Activated CD4-positive, alpha-beta T cell treated with anti-CD3 and anti-CD28 coated beads, Interleukin-2, amount 10 ng/mL, durations not matched to agents 24 days and 14 days (primary cell): Measurements from ENCODE around the gene AFG1L. TPM values are rescaled to one million over a fixed set of nuclear protein-coding genes. Genes with fewer than 3 reads are reported as not detected.
A peak's percentile ranks its signal among the peaks of the same experiment; 100 is the strongest.
"Not testable (repeated sequence)": the region's sequence is repeated elsewhere in the genome, so short reads cannot be mapped to it uniquely, and the experiment has no call there.

Source experiments
- DNase-seq: peaks from one replicate; pipeline ENCODE4 v3.0.0; 2022
- H3K27ac Mint-ChIP-seq: one replicate; pipeline ENCODE4 v1.8.0; 2022; ENCODE audit warnings: mild to moderate bottlenecking, mixed read lengths
- H3K27me3 Mint-ChIP-seq: one replicate; pipeline ENCODE4 v1.8.0; 2022; ENCODE audit warnings: mixed read lengths
- H3K36me3 Mint-ChIP-seq: one replicate; pipeline ENCODE4 v1.8.0; 2022; ENCODE audit warnings: low read depth, mild to moderate bottlenecking, mixed read lengths
- H3K4me1 Mint-ChIP-seq: one replicate; pipeline ENCODE4 v1.8.0; 2021; ENCODE audit warnings: mixed read lengths
- H3K4me3 Mint-ChIP-seq: one replicate; pipeline ENCODE4 v1.8.0; 2022; ENCODE audit warnings: mild to moderate bottlenecking, moderate library complexity, mixed read lengths
- H3K9me3 Mint-ChIP-seq: one replicate; pipeline ENCODE4 v1.8.0; 2021; ENCODE audit warnings: mixed read lengths
- intact Hi-C: fragments of 100-400 bp; cut with micrococcal nuclease; formaldehyde crosslinking; loops from one replicate; pipeline ENCODE4 v1.15.1; 2023
- total RNA-seq: library from RNA; stranded (reverse); gene quantifications from 2 replicates; pipeline ENCODE4 v1.2.3, GENCODE V29; 2022

AFG1L gene
- total RNA-seq, 1 donor from 2014 or later: 6.3 TPM

DNA sequence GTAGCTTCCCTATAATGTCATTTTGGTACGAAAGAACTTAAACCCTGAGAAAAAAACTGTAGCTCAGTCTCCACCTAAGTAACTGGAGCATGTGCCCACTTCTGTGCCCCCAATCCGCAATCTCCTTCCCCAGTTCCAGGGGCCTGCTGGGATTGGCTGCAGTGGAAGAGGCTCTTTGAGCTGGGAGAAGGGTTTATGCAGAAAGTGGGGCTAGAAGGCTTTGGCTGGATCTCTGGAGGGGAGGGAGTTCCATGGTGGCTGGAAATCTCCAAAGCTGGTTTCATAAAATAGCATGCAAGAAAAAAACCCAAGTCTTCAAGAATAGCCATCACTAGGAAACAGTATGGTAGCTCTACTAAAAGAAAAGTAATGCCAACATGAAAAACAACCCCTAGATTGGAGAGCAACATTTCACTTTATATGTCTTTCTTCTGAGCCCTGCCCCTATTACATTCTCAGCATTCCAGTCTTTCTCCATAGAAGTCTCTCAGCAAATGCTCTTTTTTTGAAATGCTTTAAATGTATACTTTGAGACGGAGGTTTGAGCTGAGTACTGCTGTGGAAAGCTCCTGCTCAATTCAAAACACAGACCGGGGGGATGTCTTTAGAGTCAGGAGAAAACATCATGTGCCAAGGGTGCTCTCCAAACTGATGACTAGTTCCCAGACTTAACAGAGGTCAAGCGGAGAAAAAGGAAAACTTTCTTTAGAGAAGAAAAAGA is 229.8 kb downstream of the AFG1L start:
- no peak overlapping the region for H3K27ac Mint-ChIP-seq
- no peak overlapping the region for H3K4me3 Mint-ChIP-seq
- intact Hi-C loops: no loop called here
- H3K9me3 Mint-ChIP-seq: no peaks in the 10 kb centered on the region
- H3K27me3 Mint-ChIP-seq: peaks cover 9% of the 10 kb centered on the region
- no peak for DNase-seq
- H3K36me3 Mint-ChIP-seq: no peaks in the 10 kb centered on the region
- no peaks in the 10 kb centered on the region for H3K4me1 Mint-ChIP-seq

DNA sequence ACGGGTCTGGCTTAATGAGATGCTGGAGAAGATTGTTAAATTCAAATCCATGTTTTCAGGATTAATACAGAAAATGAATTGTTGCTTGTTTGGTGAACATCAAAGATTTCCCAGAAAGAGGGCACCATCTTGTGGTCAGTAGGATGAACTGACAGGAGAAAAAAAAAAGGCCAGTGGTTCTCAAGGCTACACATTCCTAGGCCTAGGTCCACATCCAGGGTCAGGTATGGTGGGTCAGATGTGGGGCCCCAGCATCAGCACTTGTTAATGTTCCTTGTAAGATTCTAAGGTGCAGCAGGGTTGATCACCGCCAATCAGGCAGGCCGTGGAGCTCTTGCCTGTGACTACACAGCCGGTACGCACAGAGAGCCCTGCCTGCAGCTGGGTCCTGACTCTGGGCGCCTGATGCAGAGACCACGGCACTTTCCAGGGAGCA is 231.9 kb downstream of the AFG1L start:
- peaks cover 10% of the 10 kb centered on the region for H3K27me3 Mint-ChIP-seq
- no peaks in the 10 kb centered on the region for H3K9me3 Mint-ChIP-seq
- H3K4me1 Mint-ChIP-seq: no peaks in the 10 kb centered on the region
- no peak overlapping the region for H3K27ac Mint-ChIP-seq
- no peaks in the 10 kb centered on the region for H3K36me3 Mint-ChIP-seq
- intact Hi-C loops: loop anchor here (1.0 kb wide), 1 partner anchor 412 kb away; no protein-coding TSS in a partner anchor
- H3K4me3 Mint-ChIP-seq: no peak overlapping the region
- DNase-seq: no peak

DNA sequence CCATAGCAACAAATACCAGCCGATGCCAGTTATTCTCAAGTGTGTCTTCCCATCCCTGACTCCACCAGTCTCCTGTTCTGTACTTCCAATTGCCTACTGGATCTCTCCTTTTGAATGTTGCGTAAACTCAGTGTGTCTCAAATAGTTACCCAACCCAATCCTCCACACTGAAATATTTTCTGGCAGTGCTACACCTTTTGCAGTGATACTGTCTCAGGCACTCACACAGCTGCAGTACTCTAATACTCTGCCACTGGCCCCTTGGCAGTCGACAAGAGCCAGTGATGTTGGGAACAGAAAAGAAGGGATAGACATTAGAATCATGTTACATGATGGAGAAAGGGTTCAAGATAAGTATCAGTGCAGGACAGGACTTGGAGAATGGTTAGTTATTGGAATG is 234.0 kb downstream of the AFG1L start:
- no peaks in the 10 kb centered on the region for H3K9me3 Mint-ChIP-seq
- intact Hi-C loops: no loop called here
- H3K27me3 Mint-ChIP-seq: peaks cover 17% of the 10 kb centered on the region
- H3K36me3 Mint-ChIP-seq: no peaks in the 10 kb centered on the region
- no peak overlapping the region for H3K4me3 Mint-ChIP-seq
- H3K27ac Mint-ChIP-seq: no peak overlapping the region
- no peaks in the 10 kb centered on the region for H3K4me1 Mint-ChIP-seq
- no peak for DNase-seq

DNA sequence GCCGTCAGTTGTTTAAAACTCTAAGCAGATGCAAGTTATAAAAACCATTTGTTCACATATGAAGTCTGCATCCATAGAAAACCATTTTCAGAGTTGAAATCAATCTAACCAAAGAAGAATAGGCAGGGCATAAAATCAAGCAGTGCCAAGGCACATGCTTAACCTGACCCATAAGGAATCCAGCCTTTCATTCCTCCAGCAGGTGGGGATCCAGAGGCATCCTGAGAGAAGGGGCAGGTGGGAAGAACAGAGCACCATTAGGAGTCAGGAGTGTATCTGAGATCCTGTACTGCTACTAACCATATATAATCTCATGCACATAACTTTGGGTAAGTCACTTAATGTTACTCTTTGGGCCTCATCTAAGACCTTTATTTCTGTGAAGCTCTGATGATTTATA is 236.5 kb downstream of the AFG1L start:
- peaks cover 18% of the 10 kb centered on the region for H3K27me3 Mint-ChIP-seq
- no peaks in the 10 kb centered on the region for H3K36me3 Mint-ChIP-seq
- intact Hi-C loops: no loop called here
- no peak overlapping the region for H3K27ac Mint-ChIP-seq
- H3K4me3 Mint-ChIP-seq: no peak overlapping the region
- no peaks in the 10 kb centered on the region for H3K9me3 Mint-ChIP-seq
- DNase-seq: no peak
- no peaks in the 10 kb centered on the region for H3K4me1 Mint-ChIP-seq

DNA sequence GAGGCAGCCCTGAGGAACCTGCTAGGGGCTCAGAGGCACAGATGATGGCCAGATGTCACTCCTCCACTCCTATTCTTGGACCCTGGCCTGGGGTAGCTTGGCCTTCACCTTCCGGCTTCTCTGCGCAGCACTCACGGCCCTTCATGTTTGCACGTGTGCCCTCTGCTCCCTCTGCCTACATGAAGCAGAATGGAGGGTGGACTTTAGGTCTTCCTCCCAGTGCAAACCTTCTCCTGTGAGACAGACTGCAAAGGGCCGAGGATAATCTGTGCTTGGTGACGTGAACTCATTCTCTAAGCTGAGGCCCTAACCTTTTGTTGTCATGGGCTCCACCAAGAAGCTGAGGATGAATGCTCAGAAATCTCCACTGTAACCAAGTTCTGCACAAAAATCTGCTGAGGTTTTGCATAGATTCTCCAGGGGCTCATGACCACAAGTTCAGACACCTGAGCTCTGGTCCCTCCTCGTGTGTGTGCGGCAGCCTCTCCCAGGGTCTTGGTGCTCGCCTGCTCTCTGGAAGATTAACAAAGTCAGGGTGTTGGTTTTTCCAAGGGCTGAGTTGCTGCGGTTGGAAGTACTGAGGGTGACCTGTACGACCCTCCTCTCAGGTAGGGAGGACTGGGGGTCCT is 240.4 kb downstream of the AFG1L start:
- intact Hi-C loops: no loop called here
- no peak overlapping the region for H3K4me3 Mint-ChIP-seq
- peaks cover 7% of the 10 kb centered on the region for H3K9me3 Mint-ChIP-seq
- no peak for DNase-seq
- no peaks in the 10 kb centered on the region for H3K36me3 Mint-ChIP-seq
- H3K4me1 Mint-ChIP-seq: no peaks in the 10 kb centered on the region
- peaks cover 27% of the 10 kb centered on the region for H3K27me3 Mint-ChIP-seq
- no peak overlapping the region for H3K27ac Mint-ChIP-seq

DNA sequence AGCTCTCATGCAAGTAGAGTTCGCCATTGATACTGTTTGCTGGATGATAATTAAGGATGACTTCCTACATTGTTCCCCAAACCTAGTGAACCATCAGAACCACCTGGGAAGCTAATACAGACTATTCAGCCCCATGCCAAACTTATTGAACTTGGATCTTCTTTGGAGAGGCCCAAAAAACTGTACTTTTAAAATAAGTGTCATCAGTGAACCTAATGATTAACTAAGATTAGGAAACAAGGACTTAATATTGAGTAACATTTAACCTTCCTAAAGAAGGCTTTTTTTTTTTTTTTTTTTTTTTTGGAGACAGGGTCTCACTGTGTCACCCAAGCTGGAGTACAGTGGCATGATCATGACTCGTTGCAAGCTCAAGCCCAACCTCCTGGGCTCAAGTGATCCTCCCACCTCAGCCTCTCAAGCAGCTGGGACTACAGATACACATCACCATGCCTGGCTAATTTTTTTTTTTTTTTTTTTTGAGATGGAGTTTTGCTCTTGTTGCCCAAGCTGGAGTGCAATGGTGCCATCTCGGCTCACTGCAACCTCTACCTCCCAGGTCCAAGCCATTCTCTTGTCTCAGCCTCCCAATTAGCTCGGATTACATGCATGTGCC is 241.2 kb downstream of the AFG1L start:
- DNase-seq, H3K4me3 Mint-ChIP-seq, H3K27ac Mint-ChIP-seq, H3K36me3 Mint-ChIP-seq, H3K4me1 Mint-ChIP-seq, intact Hi-C loops, H3K9me3 Mint-ChIP-seq: not testable (repeated sequence)
- peaks cover 27% of the 10 kb centered on the region for H3K27me3 Mint-ChIP-seq

DNA sequence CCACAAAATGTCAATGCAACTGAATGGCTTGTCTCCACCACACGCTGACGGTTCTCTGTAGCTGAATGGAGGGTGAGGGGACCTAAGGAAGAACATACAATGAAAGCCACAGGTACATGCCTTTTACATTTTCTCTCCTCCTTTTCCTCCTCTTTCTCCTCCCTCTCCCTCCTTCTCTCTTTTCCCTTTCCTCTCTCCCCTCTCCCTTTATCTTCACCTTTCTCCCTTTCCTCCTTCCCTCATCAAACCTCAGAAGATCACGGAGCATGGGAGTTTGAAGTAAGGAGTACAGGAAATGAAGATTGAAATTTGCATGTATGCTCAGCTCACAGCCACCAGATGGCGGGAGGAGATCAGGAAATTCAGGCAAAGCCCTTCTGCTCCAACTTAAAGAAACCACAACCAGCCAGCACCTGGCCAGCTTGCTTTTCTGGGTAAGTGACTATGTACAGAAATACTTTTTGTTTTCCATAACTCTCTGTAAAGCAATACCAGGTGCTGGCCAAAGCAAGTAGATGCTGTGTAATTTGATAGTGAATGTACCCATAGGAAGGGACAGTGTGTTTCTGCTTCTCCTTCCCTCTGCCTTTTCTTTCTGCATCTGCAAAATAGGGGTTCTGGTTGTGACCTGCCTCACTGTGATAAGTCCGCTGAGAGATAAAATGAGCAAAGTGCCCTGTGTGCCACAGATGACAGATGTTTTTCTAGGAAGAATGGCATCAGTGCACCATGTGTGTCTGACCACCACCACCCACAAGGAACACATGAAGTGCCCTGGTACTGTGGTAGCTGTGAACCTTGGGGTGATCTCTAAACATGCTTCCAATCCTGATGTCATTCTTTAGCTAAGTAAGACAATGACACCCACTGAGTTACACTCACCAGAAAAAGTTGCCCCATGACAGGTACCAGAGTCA is 247.2 kb downstream of the AFG1L start:
- Mint-ChIP-seq H3K4me3 (peak overlapping the region; percentile 22), H3K27me3 (peaks cover 45% of the 10 kb centered on the region), H3K27ac (no peak overlapping the region), H3K9me3 (peaks cover 7% of the 10 kb centered on the region), H3K36me3 (no peaks in the 10 kb centered on the region), H3K4me1 (peaks cover 9% of the 10 kb centered on the region)
- peak; percentile 88 for DNase-seq
- intact Hi-C loops: loop anchor here (1.0 kb wide), 4 partner anchors 240 to 531 kb away; no protein-coding TSS in a partner anchor

DNA sequence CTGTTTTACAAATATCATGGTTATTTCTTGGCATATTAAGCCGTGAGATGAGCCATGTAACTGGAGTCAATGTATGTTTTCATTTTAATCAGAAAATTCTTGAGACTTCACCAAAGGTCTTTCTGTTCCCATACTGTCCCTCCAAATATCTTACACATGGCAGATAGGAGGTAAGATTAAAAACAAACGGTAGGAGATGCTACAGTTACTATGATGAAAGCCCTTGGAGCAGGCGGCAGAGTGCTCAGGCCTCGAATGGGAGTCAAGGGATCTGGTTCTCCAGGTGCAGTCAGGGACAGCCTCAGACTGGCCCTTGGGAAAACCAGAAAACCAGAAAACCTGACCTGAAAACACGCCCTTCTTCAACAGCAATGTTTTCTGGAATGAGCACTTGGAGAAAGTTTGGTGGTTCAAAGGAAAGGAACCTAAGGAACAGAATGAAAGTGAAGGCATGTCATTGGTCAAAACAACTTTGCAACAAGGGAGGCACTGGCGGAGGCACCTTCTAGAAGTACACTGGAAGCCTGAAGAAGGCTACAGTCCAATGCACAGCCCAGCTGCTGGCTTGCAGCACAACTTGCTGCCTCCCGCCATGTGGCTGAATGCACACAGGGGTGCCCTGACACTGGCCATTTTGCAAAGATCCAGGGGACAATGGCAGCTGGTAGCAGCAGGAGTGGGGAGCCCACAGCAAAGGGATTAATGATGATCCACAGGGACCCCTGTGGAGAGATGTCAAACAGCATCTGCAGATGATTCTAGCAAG is 248.5 kb downstream of the AFG1L start:
- Mint-ChIP-seq H3K4me3 (no peak overlapping the region), H3K9me3 (peaks cover 7% of the 10 kb centered on the region), H3K27me3 (peaks cover 46% of the 10 kb centered on the region), H3K36me3 (no peaks in the 10 kb centered on the region), H3K4me1 (peaks cover 9% of the 10 kb centered on the region), H3K27ac (no peak overlapping the region)
- DNase-seq: no peak
- intact Hi-C loops: no loop called here

DNA sequence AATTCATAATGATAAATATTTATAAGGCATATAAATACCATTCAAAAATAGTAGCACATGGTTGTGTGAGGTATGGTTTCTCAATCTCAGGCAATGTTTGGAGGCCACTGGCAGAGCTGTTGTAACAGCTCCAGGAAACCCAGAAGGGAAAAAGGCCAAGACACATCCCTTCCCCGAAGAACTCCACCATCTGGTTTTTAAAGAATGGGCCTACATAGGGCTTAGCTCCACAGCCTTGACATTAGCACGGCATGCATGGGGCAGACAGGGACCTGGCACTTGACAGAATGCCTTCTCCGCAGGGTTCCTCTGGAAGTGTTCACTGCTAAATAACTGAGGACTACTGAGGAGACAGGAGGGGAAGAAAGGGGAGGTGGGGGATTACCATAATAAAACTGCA is 249.8 kb downstream of the AFG1L start:
- peaks cover 40% of the 10 kb centered on the region for H3K27me3 Mint-ChIP-seq
- H3K27ac Mint-ChIP-seq: no peak overlapping the region
- DNase-seq: no peak
- intact Hi-C loops: no loop called here
- peaks cover 9% of the 10 kb centered on the region for H3K4me1 Mint-ChIP-seq
- peaks cover 4% of the 10 kb centered on the region for H3K9me3 Mint-ChIP-seq
- H3K4me3 Mint-ChIP-seq: no peak overlapping the region
- no peaks in the 10 kb centered on the region for H3K36me3 Mint-ChIP-seq

DNA sequence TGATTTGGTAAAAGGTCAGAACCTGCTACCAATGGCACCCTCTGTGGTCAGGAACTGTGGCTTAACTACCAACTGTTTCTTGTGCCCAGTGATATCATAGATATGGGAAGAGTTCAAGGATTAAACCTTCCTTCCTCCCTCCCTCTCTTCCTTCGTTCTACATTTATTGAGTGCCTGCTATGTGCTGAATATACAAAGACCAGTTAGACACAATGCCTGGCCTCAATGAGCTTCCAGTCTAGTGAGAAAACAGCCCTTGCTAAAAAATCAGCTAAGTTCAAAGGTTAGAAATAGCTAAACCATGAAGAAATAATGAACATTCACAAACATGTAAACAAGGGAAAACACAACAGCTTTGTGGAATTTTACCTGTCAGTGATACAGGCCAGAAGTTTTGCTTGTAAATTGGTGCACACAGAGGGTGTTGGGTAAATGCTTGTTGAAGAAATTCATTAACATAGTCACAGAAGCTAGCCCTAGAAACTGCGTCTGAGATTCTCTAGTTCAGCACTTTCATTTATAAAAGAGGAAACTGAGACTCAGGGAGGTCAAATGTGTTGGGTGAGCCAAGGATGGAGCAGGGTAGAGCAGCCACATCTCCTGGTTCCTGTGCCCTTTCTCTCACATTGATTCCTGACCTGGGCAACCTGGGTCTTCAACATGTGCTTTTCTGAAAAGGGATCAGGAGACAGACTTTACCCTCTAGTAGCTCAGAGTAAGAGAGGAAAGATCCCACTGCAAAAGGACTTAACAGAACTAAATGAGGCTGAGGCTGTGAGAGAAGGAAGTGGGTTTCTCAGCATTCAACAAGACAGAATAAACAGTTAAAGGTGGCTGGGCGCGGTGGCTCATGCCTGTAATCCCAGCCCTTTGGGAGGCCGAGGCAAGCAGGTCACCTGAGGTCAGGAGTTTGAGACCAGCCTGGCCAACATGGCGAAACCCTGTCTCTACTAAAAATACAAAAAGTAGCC is 251.5 kb downstream of the AFG1L start:
- Mint-ChIP-seq H3K4me1 (peaks cover 9% of the 10 kb centered on the region), H3K4me3 (no peak overlapping the region), H3K27ac (no peak overlapping the region), H3K36me3 (no peaks in the 10 kb centered on the region), H3K9me3 (no peaks in the 10 kb centered on the region), H3K27me3 (peaks cover 30% of the 10 kb centered on the region)
- DNase-seq: no peak
- intact Hi-C loops: no loop called here

DNA sequence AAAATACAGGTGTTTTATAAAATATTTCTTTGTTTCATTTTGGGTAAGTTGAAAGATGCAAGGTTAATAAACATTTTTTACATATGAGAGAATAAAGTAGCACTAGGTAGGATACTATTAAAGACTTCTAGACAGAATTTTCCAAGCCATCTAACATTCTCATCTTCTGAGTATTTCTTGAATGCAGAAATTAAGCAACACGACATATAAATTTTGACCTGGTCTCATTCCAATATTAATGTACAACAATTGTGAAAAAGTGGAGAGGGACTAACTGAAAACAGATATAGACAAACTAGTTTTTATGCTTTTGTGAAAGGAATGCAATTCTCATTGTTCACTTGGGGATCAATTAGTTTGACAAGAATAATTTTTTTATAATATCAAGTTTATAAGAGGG is 254.4 kb downstream of the AFG1L start:
- no peaks in the 10 kb centered on the region for H3K9me3 Mint-ChIP-seq
- no peak overlapping the region for H3K4me3 Mint-ChIP-seq
- peaks cover 2% of the 10 kb centered on the region for H3K4me1 Mint-ChIP-seq
- no peaks in the 10 kb centered on the region for H3K36me3 Mint-ChIP-seq
- intact Hi-C loops: no loop called here
- DNase-seq: no peak
- peaks cover 36% of the 10 kb centered on the region for H3K27me3 Mint-ChIP-seq
- no peak overlapping the region for H3K27ac Mint-ChIP-seq

DNA sequence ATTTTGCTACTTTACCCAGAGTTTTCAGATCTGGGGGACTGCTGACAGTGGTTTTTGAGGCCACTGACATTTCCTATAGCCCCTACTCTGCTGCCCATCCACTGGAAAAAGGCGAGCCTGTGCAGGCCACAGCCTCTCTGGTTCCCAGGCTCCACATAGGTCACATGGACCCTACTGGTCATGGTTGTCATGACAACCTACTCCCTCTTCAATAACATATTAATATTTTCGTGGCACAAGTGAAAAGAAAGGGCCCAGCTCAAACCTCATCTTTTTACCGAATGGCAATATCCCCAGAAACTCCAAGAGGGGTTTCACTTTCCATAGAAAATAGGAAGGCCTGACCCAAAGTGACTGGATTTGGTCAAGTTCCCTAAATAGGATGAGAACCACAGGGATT is 254.9 kb downstream of the AFG1L start:
- Mint-ChIP-seq H3K4me3 (no peak overlapping the region), H3K27me3 (peaks cover 37% of the 10 kb centered on the region), H3K27ac (no peak overlapping the region), H3K36me3 (no peaks in the 10 kb centered on the region), H3K9me3 (no peaks in the 10 kb centered on the region), H3K4me1 (peaks cover 2% of the 10 kb centered on the region)
- intact Hi-C loops: loop anchor here (10.0 kb wide), 1 partner anchor 935 kb away; the partner anchor contains the start of gene ZBTB24
- no peak for DNase-seq
